GM18498 (cell line): ENCODE measurements around the gene PSME1.

Experiments
- ATAC-seq: cut with Tn5 transposase; IDR thresholded peaks from one replicate; pipeline ENCODE4 v1.9.1; 2021; ENCODE audit warnings: mild to moderate bottlenecking, moderate library complexity; ENCODE audit not compliant: unreplicated experiment

The PSME1 gene

DNA sequence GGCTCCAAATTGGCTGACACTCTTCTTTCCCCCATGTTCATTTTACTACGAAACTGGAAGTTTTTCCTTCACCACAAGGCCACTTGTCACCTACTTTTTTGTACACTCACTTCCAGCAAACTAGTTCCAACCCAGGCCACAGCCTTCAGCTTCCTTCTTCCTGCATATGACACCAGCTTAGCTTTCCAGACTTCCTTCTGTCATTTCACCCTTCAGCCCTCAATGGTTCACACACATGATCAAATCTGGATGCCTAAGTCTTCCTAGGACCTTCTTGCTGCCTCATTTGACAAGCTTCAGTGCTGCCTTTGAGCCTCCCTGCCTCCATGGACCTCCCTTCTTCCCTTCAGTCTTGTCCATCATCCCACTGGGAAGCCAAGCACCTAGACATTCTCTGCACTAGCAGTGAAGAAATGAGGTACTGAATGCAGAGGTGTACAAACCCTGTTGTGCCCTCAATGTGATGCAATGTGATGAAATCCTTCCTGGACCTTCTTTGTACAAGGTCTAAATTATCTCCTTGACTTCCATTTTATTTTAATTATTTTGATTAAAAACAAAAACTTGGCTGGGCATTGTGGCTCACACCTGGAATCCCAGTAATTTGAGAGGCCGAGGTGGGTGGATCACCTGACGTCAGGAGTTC lies 31.6 kb downstream of the PSME1 start:
- no peak for ATAC-seq

DNA sequence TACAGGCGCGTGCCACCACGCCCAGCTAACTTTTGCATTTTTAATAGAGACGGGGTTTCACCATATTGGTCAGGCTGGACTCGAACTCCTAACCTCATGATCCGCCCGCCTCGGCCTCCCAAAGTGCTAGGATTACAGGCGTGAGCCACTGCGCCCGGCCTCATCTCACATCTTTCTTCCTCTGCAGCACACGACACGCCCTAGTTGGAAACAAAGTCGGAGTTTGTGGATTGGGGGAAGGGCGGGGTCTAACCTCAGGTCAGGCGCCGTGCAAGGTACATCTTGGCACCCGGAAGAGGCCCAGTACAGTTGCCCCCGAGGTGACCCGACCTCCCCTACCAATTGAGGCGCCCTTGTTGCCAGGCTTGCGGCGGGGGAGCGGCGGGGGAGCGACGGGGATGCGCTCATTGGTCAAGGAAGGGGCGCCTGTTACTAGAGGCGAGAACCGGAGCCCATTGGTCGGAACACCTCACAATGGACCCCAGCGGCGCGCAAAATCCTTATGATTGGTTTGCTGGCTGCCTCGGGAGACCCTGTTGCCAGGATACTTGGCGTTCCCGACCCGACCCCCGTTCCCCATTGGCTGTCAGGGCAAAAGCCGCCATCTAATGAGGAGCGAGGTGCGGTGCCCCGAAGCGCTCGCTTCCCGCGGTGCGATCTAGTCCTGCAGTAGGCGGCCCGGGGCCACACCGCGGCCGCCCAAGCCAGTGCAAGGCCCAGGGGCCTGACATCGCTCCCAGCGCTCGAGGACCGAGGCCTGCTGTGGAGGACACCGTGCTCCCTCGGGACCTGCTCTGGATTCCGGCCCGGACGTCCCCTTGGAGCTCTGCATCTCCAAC lies 35.6 kb downstream of the PSME1 start, which contains the start of gene REC8:
REC8 (plus strand) TSS at position 659 of the 839 bp plus-strand sequence. CDS start 473 bp downstream, outside the sequence.
- ATAC-seq, result peak; percentile 82

DNA sequence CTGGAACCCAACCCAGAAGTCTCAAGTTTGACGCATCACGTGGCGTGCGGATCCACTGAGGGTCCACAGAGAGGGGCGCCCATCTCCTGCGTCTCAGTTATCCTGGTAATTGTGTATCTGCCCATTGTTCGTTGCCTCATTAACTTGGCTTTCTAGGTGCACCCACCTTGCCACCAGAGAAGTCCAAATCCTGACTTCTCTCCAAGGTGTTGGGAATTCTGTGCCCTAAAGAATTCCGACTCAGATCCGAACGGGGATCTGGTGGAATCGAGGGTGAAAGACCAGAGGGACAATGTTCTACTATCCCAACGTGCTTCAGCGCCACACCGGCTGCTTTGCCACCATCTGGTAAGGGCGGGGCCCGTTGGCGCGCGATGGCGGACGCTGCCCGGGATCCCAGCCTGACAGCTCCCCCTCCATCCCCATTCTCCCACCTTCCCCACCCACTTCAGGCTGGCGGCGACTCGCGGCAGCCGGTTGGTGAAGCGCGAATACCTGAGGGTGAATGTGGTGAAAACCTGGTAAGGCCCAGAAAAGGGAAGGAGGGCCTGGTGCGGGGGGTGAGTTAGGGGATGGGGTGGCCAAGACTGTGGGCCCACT lies 36.4 kb downstream of the PSME1 start:
- no peak for ATAC-seq

DNA sequence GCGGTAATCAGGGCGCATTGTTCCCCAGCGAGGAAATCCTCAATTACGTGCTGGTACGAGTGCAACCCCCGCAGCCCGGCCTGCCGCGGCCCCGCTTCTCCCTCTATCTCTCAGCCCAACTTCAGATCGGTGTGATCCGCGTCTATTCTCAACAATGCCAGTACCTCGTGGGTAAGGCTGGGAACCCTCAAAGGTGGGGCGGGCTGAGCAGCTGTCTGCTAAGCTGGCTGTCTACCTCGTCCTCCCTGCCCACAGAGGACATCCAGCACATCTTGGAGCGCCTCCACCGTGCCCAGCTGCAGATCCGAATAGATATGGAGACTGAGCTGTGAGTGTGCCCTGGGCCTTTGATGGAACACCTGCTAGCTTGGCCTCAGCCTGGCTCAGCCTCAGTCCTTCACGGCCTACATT lies 36.9 kb downstream of the PSME1 start:
- ATAC-seq, result no peak

DNA sequence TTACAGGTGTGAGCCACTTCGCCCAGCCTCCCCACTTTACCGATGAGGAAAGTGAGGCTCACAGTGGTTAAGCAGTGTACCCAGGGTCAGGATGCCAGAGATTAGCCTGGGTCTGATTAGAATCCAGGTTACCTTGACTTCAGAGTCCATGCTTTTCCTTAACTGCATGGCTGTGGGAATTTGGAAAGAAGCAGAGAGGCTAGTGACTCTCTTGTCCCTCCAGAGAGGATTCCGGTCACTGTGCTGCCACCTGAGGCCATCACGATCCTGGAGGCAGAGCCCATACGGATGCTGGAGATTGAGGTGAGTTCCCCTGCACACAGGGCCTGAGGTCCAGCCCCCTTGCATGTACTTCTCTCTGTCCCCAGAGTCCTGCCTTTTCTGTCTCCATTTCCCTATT lies 40.6 kb downstream of the PSME1 start:
- ATAC-seq, result no peak

DNA sequence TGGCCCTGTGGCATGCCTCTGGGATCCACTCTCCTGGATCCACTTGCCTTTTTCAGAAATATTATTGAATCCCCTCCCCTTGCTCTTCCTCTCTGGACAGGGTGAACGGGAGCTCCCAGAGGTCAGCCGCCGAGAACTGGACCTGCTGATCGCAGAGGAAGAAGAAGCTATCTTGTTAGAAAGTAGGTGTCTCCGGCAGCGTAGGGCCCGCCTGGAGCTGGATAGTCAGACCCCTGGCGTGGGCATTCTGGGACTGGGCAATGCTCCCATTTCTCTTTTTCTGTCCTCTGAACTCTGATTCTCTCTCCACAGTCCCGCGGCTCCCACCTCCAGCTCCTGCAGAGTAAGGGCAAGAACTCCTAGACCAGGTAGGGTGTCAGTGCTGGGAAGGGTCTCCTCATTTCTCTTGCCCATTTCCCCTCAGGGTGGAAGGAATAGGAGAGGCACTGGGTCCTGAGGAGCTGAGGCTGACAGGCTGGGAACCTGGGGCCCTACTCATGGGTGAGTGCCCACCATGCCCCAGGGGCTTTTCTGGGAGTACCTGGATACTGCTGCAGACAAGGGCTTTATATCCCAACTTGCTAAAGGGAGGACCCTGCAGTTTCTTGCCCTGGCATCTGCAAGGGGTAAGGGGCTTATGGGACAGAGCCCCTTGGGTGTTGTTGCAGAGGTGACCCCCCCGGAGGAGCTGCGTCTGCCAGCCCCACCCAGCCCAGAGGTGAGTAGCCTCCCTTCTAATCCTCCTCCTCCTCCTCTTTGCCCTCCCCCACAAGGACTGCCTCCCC lies 41.2 kb downstream of the PSME1 start:
- ATAC-seq, result no peak

DNA sequence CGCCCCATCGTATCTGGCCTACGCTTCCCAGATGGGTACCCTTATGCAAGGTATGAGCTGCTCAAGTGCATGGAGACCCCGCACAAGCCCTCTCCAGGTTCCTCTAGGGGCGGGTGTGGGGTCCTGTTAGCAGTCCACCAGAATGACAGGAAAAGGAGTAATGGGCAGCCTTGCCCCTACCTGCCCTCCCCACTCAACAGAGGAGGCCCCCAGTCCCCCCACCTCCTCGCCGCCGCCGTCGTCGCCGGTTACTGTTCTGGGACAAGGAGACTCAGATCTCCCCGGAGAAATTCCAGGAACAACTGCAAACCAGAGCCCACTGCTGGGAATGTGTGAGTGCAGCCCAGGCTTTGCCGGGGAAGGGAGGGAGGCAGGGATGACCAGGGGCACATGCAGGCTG lies 41.9 kb downstream of the PSME1 start:
- no peak for ATAC-seq

DNA sequence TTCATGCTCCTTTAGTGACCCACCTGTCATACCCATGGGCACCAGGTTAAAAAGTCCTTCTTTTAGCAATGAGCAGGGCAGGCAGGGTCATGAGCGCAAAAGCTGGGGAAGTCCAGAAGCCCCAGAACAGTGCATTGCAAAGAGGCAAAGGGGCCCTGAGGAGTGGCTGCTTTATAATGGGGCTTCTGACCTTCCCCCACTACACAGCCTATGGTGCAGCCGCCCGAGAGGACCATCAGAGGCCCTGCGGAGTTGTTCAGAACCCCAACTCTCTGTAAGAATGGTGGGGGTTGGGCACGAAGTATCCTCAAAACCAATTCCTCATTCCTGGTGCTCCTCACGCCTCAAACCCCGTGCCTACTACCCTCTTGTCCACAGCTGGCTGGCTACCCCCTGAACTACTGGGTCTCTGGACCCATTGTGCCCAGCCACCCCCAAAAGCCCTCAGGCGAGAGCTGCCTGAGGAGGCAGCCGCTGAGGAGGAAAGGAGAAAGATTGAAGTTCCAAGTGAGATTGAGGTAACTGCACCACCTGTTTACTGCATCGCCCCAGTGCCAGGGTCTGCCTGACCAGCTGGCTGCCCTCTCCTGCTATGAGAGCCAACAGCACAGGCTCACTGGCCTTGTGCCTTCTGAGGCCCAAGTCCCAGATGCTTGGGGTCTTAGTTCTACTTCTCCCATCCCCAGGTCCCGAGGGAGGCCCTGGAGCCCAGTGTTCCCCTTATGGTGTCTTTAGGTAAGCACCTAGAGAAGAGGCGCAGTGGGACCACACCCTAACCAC lies 42.6 kb downstream of the PSME1 start:
- ATAC-seq, result no peak

DNA sequence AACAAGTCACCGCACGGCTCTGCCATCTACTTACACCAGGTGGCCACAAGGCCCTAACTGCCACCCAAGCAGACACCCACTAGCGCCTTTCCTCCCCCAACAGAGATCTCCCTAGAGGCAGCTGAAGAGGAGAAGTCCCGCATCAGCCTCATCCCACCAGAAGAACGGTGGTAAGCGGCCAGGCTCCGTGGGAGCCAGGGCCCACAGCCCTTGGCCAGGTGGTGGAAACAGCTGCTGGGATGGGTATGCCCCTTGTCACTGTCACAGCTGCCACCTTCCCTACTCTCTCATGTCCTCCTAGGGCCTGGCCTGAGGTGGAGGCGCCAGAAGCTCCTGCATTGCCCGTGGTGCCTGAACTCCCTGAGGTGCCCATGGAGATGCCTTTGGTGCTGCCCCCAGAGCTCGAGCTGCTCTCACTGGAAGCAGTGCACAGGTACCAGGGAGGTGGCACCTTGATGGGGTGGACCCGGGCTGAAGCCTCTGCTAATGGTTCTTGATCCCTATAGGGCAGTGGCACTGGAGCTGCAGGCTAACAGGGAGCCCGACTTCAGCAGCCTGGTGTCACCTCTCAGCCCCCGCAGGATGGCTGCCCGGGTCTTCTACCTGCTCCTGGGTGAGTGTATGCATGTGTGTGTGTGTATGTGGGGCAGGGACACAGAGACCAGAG lies 43.4 kb downstream of the PSME1 start:
- ATAC-seq, result no peak

DNA sequence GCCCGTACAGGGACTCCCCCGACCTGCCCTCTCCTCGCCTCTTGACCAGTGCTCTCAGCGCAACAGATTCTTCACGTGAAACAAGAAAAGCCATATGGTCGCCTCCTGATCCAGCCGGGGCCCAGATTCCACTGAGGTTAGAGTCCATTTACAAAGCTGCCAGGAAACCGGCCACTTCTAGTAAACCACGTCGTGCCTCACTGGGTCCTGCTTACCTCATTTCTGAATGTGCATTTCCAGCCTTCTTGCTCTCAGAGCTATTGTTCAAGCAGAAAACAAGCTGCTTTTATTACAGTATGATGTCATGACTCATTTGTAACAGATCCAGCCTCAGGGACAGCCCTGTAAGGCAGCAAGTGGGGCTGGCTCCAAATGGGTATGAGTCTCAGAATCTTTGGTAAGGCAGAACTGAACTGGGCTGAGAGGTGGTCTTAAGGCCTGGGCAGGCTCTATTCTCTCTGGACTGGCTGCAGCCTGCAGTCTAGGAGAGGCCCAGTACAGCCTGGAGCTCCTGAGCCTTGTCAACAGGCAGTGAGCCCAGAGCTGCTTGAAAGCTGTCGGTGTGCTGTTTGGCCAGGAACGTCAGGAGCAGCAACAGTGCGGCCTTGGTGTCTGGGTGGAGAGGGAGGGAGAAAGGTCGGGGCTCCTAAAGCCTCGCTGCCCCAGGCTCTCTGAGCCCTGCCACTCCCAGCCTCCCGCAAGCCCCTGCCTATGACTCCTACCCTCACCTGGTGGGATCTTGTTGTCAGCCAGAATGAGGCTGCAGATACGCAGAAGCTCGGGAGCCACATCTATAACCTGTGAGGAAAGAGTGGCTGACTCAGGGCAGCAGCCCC lies 44.2 kb downstream of the PSME1 start:
- no peak for ATAC-seq

DNA sequence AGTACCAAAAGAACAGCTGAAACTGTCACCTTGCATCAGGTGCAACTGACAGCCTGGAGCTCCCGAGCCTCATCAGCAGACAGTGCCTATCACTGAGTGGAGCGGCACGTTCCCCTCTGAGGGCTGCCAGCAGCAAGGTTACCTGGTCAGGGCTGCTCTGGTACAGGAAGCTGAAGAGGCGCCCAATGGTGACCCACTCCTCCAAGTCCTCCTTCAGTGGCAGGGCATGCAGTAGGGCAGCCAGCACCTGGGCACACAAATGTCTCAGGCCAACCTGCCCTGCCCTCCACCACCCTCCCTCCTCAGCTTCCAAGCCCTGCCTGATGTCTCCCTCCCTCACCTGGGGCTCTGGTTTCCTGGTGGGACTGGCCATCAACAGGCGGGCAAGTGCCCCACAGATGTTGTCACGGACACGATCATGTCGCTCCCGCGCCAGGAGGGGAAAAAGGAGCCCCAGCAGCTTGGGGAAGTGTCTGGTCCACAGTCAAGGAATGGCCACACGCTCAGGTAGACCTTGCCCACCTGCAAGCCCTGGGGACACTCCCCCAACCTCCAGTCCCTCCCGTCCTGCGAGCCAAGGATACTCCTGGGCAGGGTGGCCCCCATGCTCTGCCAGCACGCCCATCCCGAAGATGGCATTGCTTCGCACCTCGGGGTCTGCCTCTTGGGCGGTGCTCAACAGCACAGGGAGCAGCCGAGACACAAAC lies 45.5 kb downstream of the PSME1 start:
- ATAC-seq, result no peak

DNA sequence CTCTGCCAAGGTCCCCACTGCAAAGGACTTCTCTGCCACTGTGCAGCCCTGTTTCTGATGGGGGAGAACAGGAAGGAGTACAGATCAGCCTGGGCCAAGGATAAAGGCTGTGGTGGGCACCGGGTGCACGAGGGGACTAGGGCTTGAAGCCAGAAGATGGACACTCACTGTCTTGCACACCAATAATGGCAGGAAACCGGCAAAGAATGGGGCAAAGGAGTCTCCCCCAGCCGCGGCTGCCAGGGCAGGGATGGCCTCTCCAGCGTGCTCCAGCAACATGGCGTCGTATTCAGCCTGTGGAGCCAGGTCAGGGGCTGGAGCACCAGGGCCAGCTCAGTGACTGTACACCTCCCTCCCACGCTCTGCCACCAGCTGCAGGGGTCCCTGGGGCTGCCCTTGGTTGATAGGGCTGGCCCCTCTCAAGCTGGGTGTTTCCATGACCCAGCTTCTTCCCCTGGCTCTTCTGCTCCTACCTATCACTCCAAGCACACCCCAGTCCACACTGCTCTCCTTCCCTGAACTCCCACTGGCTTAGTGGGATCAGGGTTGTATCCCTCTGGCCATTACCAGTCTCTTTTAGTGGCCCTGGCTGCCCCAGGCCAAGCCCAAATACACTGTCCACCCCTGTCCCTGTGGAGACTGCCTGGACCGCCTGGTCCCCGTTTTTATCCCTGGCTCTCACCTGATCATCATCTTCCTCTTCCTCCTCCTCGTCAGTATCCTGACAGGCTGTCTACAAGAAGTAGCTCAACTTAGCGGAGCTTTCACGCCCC lies 46.3 kb downstream of the PSME1 start:
- ATAC-seq, result no peak

DNA sequence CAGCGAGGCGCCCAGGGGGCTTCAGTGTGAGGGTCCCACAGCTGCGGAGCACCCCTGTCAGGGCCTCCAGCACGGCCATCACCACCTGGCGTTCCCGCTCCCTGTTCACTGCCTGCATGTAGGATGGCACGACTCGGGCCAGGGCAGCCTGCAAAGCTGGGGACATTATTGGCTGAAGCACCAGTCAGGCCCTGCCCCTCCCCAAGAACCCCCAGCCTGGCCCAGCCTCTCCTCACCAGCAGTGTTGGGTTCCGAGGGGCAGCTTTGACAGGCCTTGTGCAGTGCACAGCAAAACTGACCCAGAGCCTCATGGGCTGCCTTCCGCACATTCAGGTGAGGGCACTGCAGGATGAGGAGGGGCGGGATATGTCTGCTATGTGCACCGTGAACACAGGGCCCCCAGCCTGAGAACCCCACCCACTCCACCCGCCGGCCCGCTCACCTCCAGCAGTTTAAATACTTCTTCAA lies 47.1 kb downstream of the PSME1 start:
- ATAC-seq, result no peak

DNA sequence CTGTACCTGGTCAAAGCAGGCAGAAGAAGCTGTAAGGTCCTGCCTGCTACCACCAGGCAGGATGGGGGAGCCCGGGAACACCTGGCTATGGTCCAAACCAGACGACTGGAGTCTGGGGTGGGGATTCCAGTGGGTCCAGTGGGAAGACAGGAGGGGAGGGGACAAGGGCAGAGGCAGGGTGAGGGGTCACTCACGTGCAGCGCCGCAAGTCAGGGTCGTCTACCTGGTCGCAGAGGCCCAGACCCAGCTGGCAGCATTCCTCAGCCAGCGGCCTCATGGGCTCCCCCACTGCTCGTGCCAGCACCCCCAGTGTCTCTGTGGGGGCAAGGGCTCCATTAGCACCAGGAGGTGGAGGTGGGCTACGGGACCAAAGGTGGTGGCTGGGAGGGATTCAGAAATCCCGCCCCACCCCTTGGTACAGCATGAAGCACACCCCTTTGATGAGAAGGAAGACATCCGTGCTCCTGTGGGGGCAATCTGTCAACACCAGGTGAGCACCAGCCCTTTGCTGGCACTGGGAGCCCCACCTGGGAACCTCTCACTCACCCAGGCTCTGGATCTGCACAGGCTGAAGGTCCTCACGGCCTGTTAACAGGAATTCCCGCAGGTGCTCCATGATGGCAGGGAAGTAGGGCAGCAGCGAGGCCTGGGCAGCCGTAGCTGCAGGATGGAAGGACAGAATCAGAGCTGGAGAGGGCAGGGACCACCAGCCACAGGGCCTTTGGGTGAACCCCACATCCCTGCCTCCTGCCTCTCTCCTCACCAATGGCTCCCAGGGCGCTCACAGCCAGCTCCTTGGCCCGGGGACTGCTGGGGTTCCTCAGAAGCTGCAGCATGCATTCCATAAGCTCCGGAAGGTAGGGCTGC lies 48.3 kb downstream of the PSME1 start:
- ATAC-seq, result no peak

DNA sequence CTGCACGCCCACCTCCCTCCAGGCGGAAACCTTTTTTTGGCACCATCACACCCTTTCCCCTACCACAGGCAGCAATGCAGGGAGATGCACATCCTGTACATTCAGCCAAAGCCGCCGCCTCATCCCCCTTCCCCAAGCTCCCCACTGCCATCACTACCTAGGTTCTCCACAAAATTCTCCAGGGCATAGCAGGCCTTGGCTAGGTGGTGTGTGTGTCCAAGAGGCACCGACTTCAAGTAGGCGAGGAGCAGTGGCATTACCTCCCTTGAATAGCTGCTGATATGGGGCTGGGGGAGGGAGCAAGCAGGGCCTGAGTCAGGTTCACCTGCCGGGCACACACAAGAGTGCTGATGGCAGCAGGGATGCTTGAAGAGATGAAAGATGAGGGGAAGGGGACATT lies 49.0 kb downstream of the PSME1 start:
- no peak for ATAC-seq

DNA sequence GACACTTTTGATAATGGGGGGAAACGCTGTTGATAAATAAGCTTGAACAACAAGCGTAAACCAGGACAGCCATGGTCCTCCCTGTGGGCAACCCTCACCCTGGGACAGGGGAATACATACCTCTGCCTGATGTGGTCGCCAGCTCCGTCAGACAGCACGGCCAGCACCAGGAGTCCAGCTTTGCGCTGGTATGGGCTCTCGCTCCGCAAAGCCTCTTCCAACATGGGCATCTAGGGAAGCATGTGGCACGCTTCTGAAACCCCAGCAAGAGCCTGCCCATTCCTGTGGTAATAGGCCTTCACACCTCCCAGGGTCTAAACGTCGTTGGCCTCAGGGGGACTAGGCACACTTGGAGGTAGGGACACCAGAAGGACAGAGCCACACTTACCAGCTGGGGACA lies 49.7 kb downstream of the PSME1 start:
- ATAC-seq, result no peak
